A549 (cell line): Measurements from ENCODE around the gene CCDC183. TPM values are rescaled to one million over a fixed set of nuclear protein-coding genes. Genes with fewer than 3 reads are reported as not detected.
"Not testable (repeated sequence)": the region's sequence is repeated elsewhere in the genome, so short reads cannot be mapped to it uniquely, and the experiment has no call there.

Experiments
- ATAC-seq, 2 experiments: fragments of 200-7000 bp in 1 of 2; fragments of >200 bp in 1 of 2; cut with Nextera tagmentation in 1 of 2; cut with Tn5 transposase in 1 of 2; 3 replicates each; pipeline versions ENCODE4 v1.8.0 to v1.9.1; 2018 to 2020; ENCODE audit warnings: mild to moderate bottlenecking in 1 of 2, moderate library complexity in 1 of 2
- CTCF ChIA-PET: fragments of 300-600 bp; sonication (Branson Sonifier 250); formaldehyde crosslinking; extraction: SDS; loops from one replicate; lab custom pipeline; 2021; ENCODE audit warnings: antibody characterized with exemption, inconsistent platforms; lab: Yijun Ruan, JAX
- POLR2A ChIA-PET: fragments of 350-600 bp; formaldehyde crosslinking; extraction: SDS; loops from one replicate; lab custom pipeline; 2021; ENCODE audit warnings: antibody characterized with exemption, inconsistent platforms; lab: Yijun Ruan, JAX
- DNase-seq, 2 experiments: peaks; one replicate each; pipeline versions ENCODE4 v3.0.0 to v3.0.0-alpha.2; 2011 to 2016; ENCODE audit warnings: low read depth in 1 of 2, low spot score in 1 of 2
- FAIRE-seq: peaks from 2 replicates; lab custom pipeline; 2011; peaks lifted over from hg19 to GRCh38; lab: Jason Lieb, UNC
- H3K27ac ChIP-seq, 2 experiments: fragments of >200 bp; sonication (Bioruptor Twin); formaldehyde crosslinking; 3 replicates each; pipeline ENCODE4 v1.5.1; 2016 to 2017
- H3K4me1 ChIP-seq: fragments of >200 bp; sonication (Bioruptor Twin); formaldehyde crosslinking; 3 replicates; pipeline ENCODE4 v1.6.1; 2016
- H3K4me2 ChIP-seq: fragments of >200 bp; sonication (Bioruptor Twin); formaldehyde crosslinking; 3 replicates; pipeline ENCODE4 v1.6.1; 2016
- H3K4me3 ChIP-seq: fragments of >200 bp; sonication (Bioruptor Twin); formaldehyde crosslinking; 3 replicates; pipeline ENCODE4 v1.5.1; 2016
- H3K9me3 ChIP-seq: fragments of >200 bp; sonication (Bioruptor Twin); formaldehyde crosslinking; 3 replicates; pipeline ENCODE4 v1.6.1; 2016
- CBX2 ChIP-seq: fragments of 200-600 bp; sonication (generic); IDR thresholded peaks from 2 replicates; pipeline ENCODE4 v1.6.1; 2016; ENCODE audit warnings: low read depth, mild to moderate bottlenecking, borderline replicate concordance
- E2F6 ChIP-seq: IDR thresholded peaks from 2 replicates; pipeline ENCODE4 v1.6.1; 2012; ENCODE audit warnings: low read depth, borderline replicate concordance
- EHF ChIP-seq: fragments of 250-450 bp; sonication (Bioruptor Pico); IDR thresholded peaks from 2 replicates; pipeline ENCODE4 v1.5.0; 2020; ENCODE audit warnings: mild to moderate bottlenecking
- EP300 ChIP-seq, 2 experiments: fragments of >200 bp; sonication (Bioruptor Twin); formaldehyde crosslinking; IDR thresholded peaks; 2 replicates in 1 of 2; 3 replicates in 1 of 2; pipeline ENCODE4 v1.6.1; 2016 to 2017
- FOSB ChIP-seq: fragments of 250-450 bp; sonication (Bioruptor Pico); IDR thresholded peaks from 2 replicates; pipeline ENCODE4 v1.5.0; 2020; ENCODE audit warnings: mild to moderate bottlenecking, moderate library complexity
- HDAC2 ChIP-seq: fragments of 200-600 bp; sonication (generic); IDR thresholded peaks from 2 replicates; pipeline ENCODE4 v1.6.1; 2016
- HOXA7 ChIP-seq: fragments of 250-450 bp; sonication (Bioruptor Pico); IDR thresholded peaks from 2 replicates; pipeline ENCODE4 v1.5.0; 2020; ENCODE audit warnings: mild to moderate bottlenecking, moderate library complexity
- KDM1A ChIP-seq: fragments of 200-600 bp; sonication (generic); IDR thresholded peaks from 2 replicates; pipeline ENCODE4 v1.6.1; 2016; ENCODE audit warnings: low read depth, mild to moderate bottlenecking
- MAFK ChIP-seq: fragments of 450-650 bp; IDR thresholded peaks from 2 replicates; pipeline ENCODE4 v1.6.1; 2014; ENCODE audit not compliant: partially characterized antibody
- MAX ChIP-seq: IDR thresholded peaks from 2 replicates; pipeline ENCODE4 v1.6.1; 2012
- NFE2L2 ChIP-seq: fragments of 150-350 bp; conservative IDR thresholded peaks from 2 replicates; pipeline ENCODE4 v1.6.1; 2014; ENCODE audit warnings: low read length
- NPAS2 ChIP-seq: fragments of 250-450 bp; sonication (Bioruptor Pico); IDR thresholded peaks from 2 replicates; pipeline ENCODE4 v1.8.0; 2022; ENCODE audit warnings: mild to moderate bottlenecking, moderate library complexity, borderline replicate concordance
- PBX3 ChIP-seq: IDR thresholded peaks from 2 replicates; pipeline ENCODE4 v1.6.1; 2012
- POLR2AphosphoS2 ChIP-seq: conservative IDR thresholded peaks from 2 replicates; pipeline ENCODE4 v1.6.1; 2012; ENCODE audit warnings: low read length, improper control_type of control experiment, inconsistent platforms
- REST ChIP-seq: fragments of 200-600 bp; sonication (generic); IDR thresholded peaks from 2 replicates; pipeline ENCODE4 v1.6.1; 2016; ENCODE audit warnings: antibody characterized with exemption, mild to moderate bottlenecking, moderate library complexity
- SMC3 ChIP-seq: fragments of >200 bp; sonication (Bioruptor Twin); formaldehyde crosslinking; IDR thresholded peaks from 3 replicates; pipeline ENCODE4 v1.6.1; 2018; ENCODE audit warnings: inconsistent platforms
- USF2 ChIP-seq: fragments of 450-650 bp; IDR thresholded peaks from 2 replicates; pipeline ENCODE4 v1.6.1; 2014; ENCODE audit warnings: antibody characterized with exemption
- ZFP36 ChIP-seq: fragments of 450-650 bp; IDR thresholded peaks from 2 replicates; pipeline ENCODE4 v1.6.1; 2014; ENCODE audit warnings: borderline replicate concordance; ENCODE audit not compliant: partially characterized antibody
- WGBS: methylation state at CpG from one replicate; pipeline ENCODE4 v1.1.6; 2017; ENCODE audit errors: missing lambda C conversion rate; 5-methylcytosine and 5-hydroxymethylcytosine counted together
- polyA plus RNA-seq, 4 experiments: library from polyadenylated mRNA; depleted of rRNA in 3 of 4; stranded (reverse); fragments of >200 nt; fragmentation: RNase III in 1 of 4; extraction: RNeasy Plus Mini Kit Qiagen cat#74134 plus additional on column Dnase treatment in 1 of 4; gene quantifications; 2 replicates in 3 of 4; 3 replicates in 1 of 4; pipeline ENCODE4 v1.2.3, GENCODE V29; 2011 to 2017

The CCDC183 gene
- polyA plus RNA-seq, 2 of the 4 experiments (the other 2 are of a cell fraction): 0.90 to 1.4 TPM

- no peak for TF ChIP-seq REST
- no peak; the same call in 1 of the 2 replicates for TF ChIP-seq PBX3
- no peak for TF ChIP-seq HDAC2
Observed at GRCh38 chr9:136799854-136800657, 3.9 kb downstream of the CCDC183 start (continued).

- TF ChIP-seq HOXA7: no peak
- TF ChIP-seq REST: no peak
- no peak for TF ChIP-seq MAX
- TF ChIP-seq SMC3: no peak
- no peak for TF ChIP-seq EP300 (IDR thresholded peaks at IDR 0.05)
- no peak for TF ChIP-seq E2F6
- TF ChIP-seq KDM1A: no peak
- no peak for TF ChIP-seq EHF (CRISPR knock-in tag)
- no peak for TF ChIP-seq POLR2AphosphoS2
- no peak for TF ChIP-seq MAFK
- no peak for TF ChIP-seq USF2
- TF ChIP-seq CBX2: no peak
- no peak for TF ChIP-seq FOSB
- no peak for TF ChIP-seq ZFP36
- no peak for TF ChIP-seq NPAS2 (CRISPR knock-in tag)
- TF ChIP-seq NFE2L2: no peak
Observed at GRCh38 chr9:136802321-136802720, 6.2 kb downstream of the CCDC183 start.

GRCh38 chr9:136803009-136803550 lies 6.9 kb downstream of the CCDC183 start:
- 100% methylated on average over 2 of the region's 9 CpGs for WGBS
- FAIRE-seq, H3K4me2 ChIP-seq, ATAC-seq, H3K9me3 ChIP-seq, H3K27ac ChIP-seq, DNase-seq, POLR2A ChIA-PET, H3K4me3 ChIP-seq: not testable (repeated sequence)
- CTCF ChIA-PET: interaction anchor here (1.0 to 9.9 kb wide), 6 partner anchors 11 to 226 kb away, joined by 3 to 110 read pairs (median 4); partner anchors contain the start of gene TMEM141
- H3K4me1 ChIP-seq: peaks cover 30% of the 10 kb centered on the region

More at GRCh38 chr9:136802321-136802720, 6.2 kb downstream of the CCDC183 start:
- ATAC-seq (no peak), DNase-seq (no peak), FAIRE-seq (no peak)
- no peak overlapping the region for H3K4me3 ChIP-seq
- peaks cover 30% of the 10 kb centered on the region for H3K4me1 ChIP-seq
- no peak overlapping the region for H3K27ac ChIP-seq
- H3K9me3 ChIP-seq: no peaks in the 10 kb centered on the region
- POLR2A ChIA-PET: no interaction called here
- CTCF ChIA-PET: interaction anchor here (0.6 to 9.9 kb wide), 7 partner anchors 10 to 70 kb away, joined by 3 to 110 read pairs (median 3); partner anchors contain the start of gene TMEM141
- no peak overlapping the region for H3K4me2 ChIP-seq
- WGBS: 89% methylated on average over 6 of the region's 6 CpGs
